ENCODE measurements around the gene GRIN2A.

- TF ChIP-seq, protein P1, sequence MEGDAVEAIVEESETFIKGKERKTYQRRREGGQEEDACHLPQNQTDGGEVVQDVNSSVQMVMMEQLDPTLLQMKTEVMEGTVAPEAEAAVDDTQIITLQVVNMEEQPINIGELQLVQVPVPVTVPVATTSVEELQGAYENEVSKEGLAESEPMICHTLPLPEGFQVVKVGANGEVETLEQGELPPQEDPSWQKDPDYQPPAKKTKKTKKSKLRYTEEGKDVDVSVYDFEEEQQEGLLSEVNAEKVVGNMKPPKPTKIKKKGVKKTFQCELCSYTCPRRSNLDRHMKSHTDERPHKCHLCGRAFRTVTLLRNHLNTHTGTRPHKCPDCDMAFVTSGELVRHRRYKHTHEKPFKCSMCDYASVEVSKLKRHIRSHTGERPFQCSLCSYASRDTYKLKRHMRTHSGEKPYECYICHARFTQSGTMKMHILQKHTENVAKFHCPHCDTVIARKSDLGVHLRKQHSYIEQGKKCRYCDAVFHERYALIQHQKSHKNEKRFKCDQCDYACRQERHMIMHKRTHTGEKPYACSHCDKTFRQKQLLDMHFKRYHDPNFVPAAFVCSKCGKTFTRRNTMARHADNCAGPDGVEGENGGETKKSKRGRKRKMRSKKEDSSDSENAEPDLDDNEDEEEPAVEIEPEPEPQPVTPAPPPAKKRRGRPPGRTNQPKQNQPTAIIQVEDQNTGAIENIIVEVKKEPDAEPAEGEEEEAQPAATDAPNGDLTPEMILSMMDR (IDR thresholded peaks at IDR 0.05 in 8 of 11, conservative IDR thresholded peaks at IDR 0.05 in 3 of 11), result no peak
- TF ChIP-seq POLR2AphosphoS5 (IDR thresholded peaks at IDR 0.05) (no peak), POLR2A (IDR thresholded peaks at IDR 0.05) (no peak)
Observed at GRCh38 chr16:9864461-9864860, 317.8 kb downstream of the GRIN2A start.

Data from spleen (tissue), 7 donors.